HEK293 (cell line): Measurements from ENCODE around the gene SLC25A36.

Experiments
- CTCF ChIP-seq: fragments of 450-650 bp; formaldehyde crosslinking; IDR thresholded peaks from 2 replicates; pipeline ENCODE4 v1.5.1; 2016; ENCODE audit warnings: missing biosample characterization, missing genetic modification characterization
- MYNN ChIP-seq: fragments of 450-650 bp; formaldehyde crosslinking; IDR thresholded peaks from 2 replicates; pipeline ENCODE4 v1.5.1; 2016; ENCODE audit warnings: missing biosample characterization, missing genetic modification characterization, borderline replicate concordance
- PBX3 ChIP-seq: sonication (generic); formaldehyde crosslinking; IDR thresholded peaks from 2 replicates; pipeline ENCODE4 v1.8.1; 2022; ENCODE audit warnings: mild to moderate bottlenecking, moderate library complexity, missing genetic modification reagents
- TRIM28 ChIP-seq: IDR thresholded peaks from 2 replicates; pipeline ENCODE4 v1.6.1; 2011; ENCODE audit warnings: low read length, control low read depth, borderline replicate concordance
- ZNF2 ChIP-seq: fragments of 450-650 bp; formaldehyde crosslinking; IDR thresholded peaks from 2 replicates; pipeline ENCODE4 v1.5.1; 2016; ENCODE audit warnings: missing biosample characterization, missing genetic modification characterization
- ZNF394 ChIP-seq: fragments of 450-650 bp; formaldehyde crosslinking; IDR thresholded peaks from 2 replicates; pipeline ENCODE4 v1.5.1; 2016; ENCODE audit warnings: missing biosample characterization, missing genetic modification characterization, mild to moderate bottlenecking, moderate library complexity, borderline replicate concordance
- ZNF792 ChIP-seq: fragments of 450-650 bp; formaldehyde crosslinking; IDR thresholded peaks from 2 replicates; pipeline ENCODE4 v1.5.1; 2016; ENCODE audit warnings: missing biosample characterization, missing genetic modification characterization

GRCh38 chr3:140955645-140956044 is 14.0 kb downstream of the SLC25A36 start:
- TF ChIP-seq PBX3: no peak
- TF ChIP-seq CTCF (tag by site-specific recombination): no peak
- TF ChIP-seq TRIM28: no peak
- no peak for TF ChIP-seq ZNF394 (tag by site-specific recombination)
- TF ChIP-seq ZNF2 (tag by site-specific recombination): no peak
- no peak for TF ChIP-seq MYNN (tag by site-specific recombination)
- no peak for TF ChIP-seq ZNF792 (tag by site-specific recombination)
